ENCODE results near the gene ZNF668. TPM values are rescaled to one million over a fixed set of nuclear protein-coding genes. Genes with fewer than 3 reads are reported as not detected.
A peak's percentile ranks its signal among the peaks of the same experiment; 100 is the strongest.

The ZNF668 gene
- total and polyA plus RNA-seq, 2 of the 13 experiments (the other 11 are each of a cell fraction or from before 2014, with no cell fraction given) = 3.8 to 9.8 TPM

GRCh38 chr16:31094088-31094423 is 20.0 kb upstream of the ZNF668 start (continued):
- TF ChIP-seq ZNF646 (CRISPR knock-in tag; IDR thresholded peaks at IDR 0.05) = no peak
- TF ChIP-seq NFRKB (IDR thresholded peaks at IDR 0.05) = no peak
- no peak for TF ChIP-seq HMGXB3 (CRISPR knock-in tag; IDR thresholded peaks at IDR 0.05; ENCODE audit: borderline replicate concordance)
- TF ChIP-seq SIN3A (IDR thresholded peaks at IDR 0.05; ENCODE audit: borderline replicate concordance, low read depth, low read length) = no peak
- TF ChIP-seq BRD4 (CRISPR knock-in tag; IDR thresholded peaks at IDR 0.05) = no peak
- no peak for TF ChIP-seq PBX3 (CRISPR knock-in tag; IDR thresholded peaks at IDR 0.05; ENCODE audit: borderline replicate concordance)
- peak; percentile 18; the same call in 1 of the 2 replicates for TF ChIP-seq ZNF609 (CRISPR knock-in tag; IDR thresholded peaks at IDR 0.05; ENCODE audit: borderline replicate concordance)

Measured in HepG2 (cell line).